Endodermal cell (in vitro differentiated cells): ENCODE measurements around the gene ANKS1B. TPM values are rescaled to one million over a fixed set of nuclear protein-coding genes. Genes with fewer than 3 reads are reported as not detected.

Experiments
- DNase-seq: peaks from one replicate; pipeline ENCODE4 v3.0.0-alpha.2; 2017
- H3K27ac ChIP-seq: 2 replicates; pipeline ENCODE4 v1.5.1; 2013; ENCODE audit warnings: mild to moderate bottlenecking, low read depth, low read length, moderate library complexity
- H3K27me3 ChIP-seq: 2 replicates; pipeline ENCODE4 v1.6.1; 2013; ENCODE audit warnings: mild to moderate bottlenecking, low read length, moderate library complexity; ENCODE audit not compliant: insufficient read depth, control insufficient read depth, poor library complexity, severe bottlenecking
- H3K36me3 ChIP-seq: 2 replicates; pipeline ENCODE4 v1.7.0; 2013; ENCODE audit warnings: mild to moderate bottlenecking, low read length, moderate library complexity; ENCODE audit not compliant: control insufficient read depth, insufficient read depth
- H3K4me1 ChIP-seq: one replicate; pipeline ENCODE4 v1.7.0; 2013; ENCODE audit warnings: low read length; ENCODE audit not compliant: control insufficient read depth, insufficient read depth
- H3K4me3 ChIP-seq: 2 replicates; pipeline ENCODE4 v1.5.1; 2013; ENCODE audit warnings: mild to moderate bottlenecking, low read length, moderate library complexity
- H3K9ac ChIP-seq: 2 replicates; pipeline ENCODE4 v1.6.1; 2013; ENCODE audit warnings: mild to moderate bottlenecking, low read length, moderate library complexity; ENCODE audit not compliant: poor library complexity, severe bottlenecking; ENCODE audit errors: extremely low read depth
- H3K9me3 ChIP-seq: 2 replicates; pipeline ENCODE4 v1.6.1; 2013; ENCODE audit warnings: mild to moderate bottlenecking, low read length, moderate library complexity; ENCODE audit not compliant: control insufficient read depth
- H3K27ac Mint-ChIP-seq: 2 replicates; pipeline ENCODE4 v1.8.0; 2020; ENCODE audit warnings: mixed read lengths
- H3K27me3 Mint-ChIP-seq: 2 replicates; pipeline ENCODE4 v1.8.0; 2021; ENCODE audit warnings: mild to moderate bottlenecking, mixed read lengths; ENCODE audit not compliant: insufficient read depth
- H3K36me3 Mint-ChIP-seq: 2 replicates; pipeline ENCODE4 v1.8.0; 2020; ENCODE audit warnings: low read depth, mixed read lengths
- H3K4me1 Mint-ChIP-seq: 2 replicates; pipeline ENCODE4 v1.8.0; 2020; ENCODE audit warnings: mixed read lengths
- H3K4me3 Mint-ChIP-seq: 2 replicates; pipeline ENCODE4 v1.8.0; 2020; ENCODE audit warnings: mild to moderate bottlenecking, moderate library complexity, mixed read lengths
- H3K9me3 Mint-ChIP-seq: 2 replicates; pipeline ENCODE4 v1.8.0; 2020; ENCODE audit warnings: mild to moderate bottlenecking, mixed read lengths
- WGBS, 2 experiments: methylation state at CpG; one replicate each; pipeline versions ENCODE4 v1.1.5 to v1.1.7; 2013; ENCODE audit warnings: missing lambda C conversion rate in 2 of 2, mixed read lengths in 1 of 2; ENCODE audit not compliant: insufficient coverage in 1 of 2, insufficient read length in 1 of 2; 5-methylcytosine and 5-hydroxymethylcytosine counted together
- total RNA-seq, 2 donors: library from RNA; stranded (reverse); fragmentation: NEBNext Ultra II Directional in 1 of 2; extraction: Animal tissue kit (Norgen Biotek cat#: 25700) in 1 of 2; gene quantifications; 2 replicates in 1 of 2; 3 replicates in 1 of 2; pipeline ENCODE4 v1.2.1, GENCODE V29; 2021
- TF ChIP-seq, protein P1 (sequence below): fragments of 200-600 bp; sonication (generic); conservative IDR thresholded peaks from 2 replicates; pipeline ENCODE4 v1.5.0; 2021; ENCODE audit warnings: antibody characterized with exemption, mild to moderate bottlenecking

The ANKS1B gene
- total RNA-seq, 2 donors from 2014 or later = 28.5 to 65.8 TPM

DNA sequence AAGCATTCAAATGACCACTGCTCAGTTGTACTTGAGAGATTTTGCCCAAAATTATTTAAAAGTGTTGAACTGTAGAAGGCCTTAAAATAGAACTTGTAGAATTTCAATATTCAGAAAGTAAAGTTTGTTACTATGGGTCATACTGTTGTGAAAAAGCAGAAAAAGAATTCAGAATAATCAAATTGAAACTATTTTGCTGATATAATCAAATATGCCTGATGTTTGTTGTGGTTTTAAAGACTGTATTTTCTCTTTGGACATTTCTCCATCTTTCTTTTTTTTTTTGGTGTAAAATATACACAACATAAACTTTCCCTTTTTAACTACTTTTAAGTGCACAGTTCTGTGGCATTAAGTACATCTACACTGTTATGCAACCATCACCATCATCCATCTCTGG, 964.9 kb downstream of the ANKS1B start:
- no peak overlapping the region for H3K27ac Mint-ChIP-seq
- H3K4me3 Mint-ChIP-seq = no peak overlapping the region
- Histone ChIP-seq H3K9me3 (peaks cover 15% of the 10 kb centered on the region), H3K27ac (no peak overlapping the region), H3K27me3 (no peaks in the 10 kb centered on the region), H3K4me3 (no peak overlapping the region), H3K9ac (no peak overlapping the region), H3K4me1 (no peaks in the 10 kb centered on the region), H3K36me3 (no peaks in the 10 kb centered on the region)
- H3K36me3 Mint-ChIP-seq = no peaks in the 10 kb centered on the region
- no peaks in the 10 kb centered on the region for H3K4me1 Mint-ChIP-seq
- no peak for DNase-seq
- H3K27me3 Mint-ChIP-seq = no peaks in the 10 kb centered on the region
- peaks cover 31% of the 10 kb centered on the region for H3K9me3 Mint-ChIP-seq
- TF ChIP-seq, protein P1, sequence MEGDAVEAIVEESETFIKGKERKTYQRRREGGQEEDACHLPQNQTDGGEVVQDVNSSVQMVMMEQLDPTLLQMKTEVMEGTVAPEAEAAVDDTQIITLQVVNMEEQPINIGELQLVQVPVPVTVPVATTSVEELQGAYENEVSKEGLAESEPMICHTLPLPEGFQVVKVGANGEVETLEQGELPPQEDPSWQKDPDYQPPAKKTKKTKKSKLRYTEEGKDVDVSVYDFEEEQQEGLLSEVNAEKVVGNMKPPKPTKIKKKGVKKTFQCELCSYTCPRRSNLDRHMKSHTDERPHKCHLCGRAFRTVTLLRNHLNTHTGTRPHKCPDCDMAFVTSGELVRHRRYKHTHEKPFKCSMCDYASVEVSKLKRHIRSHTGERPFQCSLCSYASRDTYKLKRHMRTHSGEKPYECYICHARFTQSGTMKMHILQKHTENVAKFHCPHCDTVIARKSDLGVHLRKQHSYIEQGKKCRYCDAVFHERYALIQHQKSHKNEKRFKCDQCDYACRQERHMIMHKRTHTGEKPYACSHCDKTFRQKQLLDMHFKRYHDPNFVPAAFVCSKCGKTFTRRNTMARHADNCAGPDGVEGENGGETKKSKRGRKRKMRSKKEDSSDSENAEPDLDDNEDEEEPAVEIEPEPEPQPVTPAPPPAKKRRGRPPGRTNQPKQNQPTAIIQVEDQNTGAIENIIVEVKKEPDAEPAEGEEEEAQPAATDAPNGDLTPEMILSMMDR = no peak

DNA sequence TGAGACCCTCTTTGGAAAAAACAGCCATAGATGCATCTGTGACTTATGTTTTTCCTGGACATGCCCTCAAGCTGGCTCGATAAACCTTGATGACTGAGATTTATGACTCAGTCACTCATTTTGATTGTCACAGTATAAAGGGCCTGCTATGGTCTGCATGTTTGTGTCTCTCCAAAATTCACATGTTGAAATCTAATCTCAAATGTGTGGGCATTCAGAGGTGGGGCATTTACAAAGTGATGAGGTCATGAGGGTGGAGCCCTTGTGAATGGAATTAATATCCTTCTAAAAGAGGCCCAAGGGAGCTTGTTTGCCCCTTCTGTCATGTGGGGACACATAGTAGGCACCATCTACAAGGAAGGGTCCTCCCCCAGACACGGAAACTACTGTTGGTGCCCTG, 966.8 kb downstream of the ANKS1B start:
- 75 to 78% methylated on average over 2 of the region's 2 CpGs for WGBS, 2 experiments
- Histone ChIP-seq H3K9ac (no peak overlapping the region), H3K27me3 (no peaks in the 10 kb centered on the region), H3K9me3 (peaks cover 15% of the 10 kb centered on the region), H3K4me3 (no peak overlapping the region), H3K27ac (no peak overlapping the region), H3K4me1 (no peaks in the 10 kb centered on the region), H3K36me3 (no peaks in the 10 kb centered on the region)
- Mint-ChIP-seq H3K9me3 (peaks cover 31% of the 10 kb centered on the region), H3K4me3 (no peak overlapping the region), H3K4me1 (no peaks in the 10 kb centered on the region), H3K27me3 (peaks cover 4% of the 10 kb centered on the region), H3K36me3 (peaks cover 4% of the 10 kb centered on the region), H3K27ac (no peak overlapping the region)
- TF ChIP-seq, protein P1 = no peak
- DNase-seq = no peak

DNA sequence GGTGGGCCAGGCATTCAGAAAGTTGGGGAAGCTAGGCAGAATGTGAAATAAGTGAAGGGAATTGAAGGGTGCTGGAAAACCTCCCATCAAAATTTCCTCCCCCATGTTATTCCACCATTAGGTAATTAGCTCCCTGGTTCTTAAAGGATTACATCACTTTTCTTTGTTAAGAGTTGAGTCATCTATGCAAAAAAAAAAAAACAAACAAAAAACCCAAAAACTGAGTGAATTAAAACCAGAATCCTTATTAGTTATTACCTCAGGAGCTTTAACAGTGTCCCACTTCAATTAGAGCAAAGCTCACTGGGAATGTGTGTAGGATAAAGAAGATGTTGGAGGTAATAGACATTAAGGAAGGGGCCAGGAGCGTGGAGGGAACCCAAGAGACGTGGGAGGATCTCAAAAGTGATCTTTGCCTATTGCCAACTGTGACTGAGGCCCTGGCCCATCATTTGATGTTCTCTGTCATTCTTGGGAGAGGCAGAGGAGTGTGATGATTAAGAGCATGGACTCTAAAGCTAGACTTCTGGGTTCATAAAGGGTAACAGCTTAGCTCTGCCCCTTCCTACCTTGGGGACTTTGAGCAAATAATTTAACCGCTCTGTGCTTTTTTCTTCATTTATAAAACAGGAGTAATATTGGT, 975.0 kb downstream of the ANKS1B start:
- Histone ChIP-seq H3K4me3 (no peak overlapping the region), H3K9me3 (no peaks in the 10 kb centered on the region), H3K27ac (no peak overlapping the region), H3K4me1 (no peaks in the 10 kb centered on the region), H3K9ac (no peak overlapping the region), H3K27me3 (no peaks in the 10 kb centered on the region), H3K36me3 (no peaks in the 10 kb centered on the region)
- DNase-seq = no peak
- Mint-ChIP-seq H3K4me3 (no peak overlapping the region), H3K27me3 (peaks cover 4% of the 10 kb centered on the region), H3K36me3 (peaks cover 4% of the 10 kb centered on the region), H3K4me1 (peaks cover 11% of the 10 kb centered on the region), H3K27ac (peak overlapping the region; percentile 21), H3K9me3 (no peaks in the 10 kb centered on the region)
- TF ChIP-seq, protein P1 = no peak
- whole genome bisulfite sequencing, 2 experiments = 88 to 94% methylated on average over 3 of the region's 3 CpGs
